Measurements from ENCODE around the gene SH3PXD2B.
"Not testable (repeated sequence)": the region's sequence is repeated elsewhere in the genome, so short reads cannot be mapped to it uniquely, and the experiment has no call there.

The SH3PXD2B gene

GRCh38 chr5:172288465-172288864, 165.9 kb downstream of the SH3PXD2B start:
- no peak for DNase-seq (ENCODE audit: low read depth)
- H3K4me3 ChIP-seq (ENCODE audit: low read depth, low read length), result no peak overlapping the region

- not testable (repeated sequence) for DNase-seq (ENCODE audit: low read depth); H3K4me3 ChIP-seq (ENCODE audit: low read depth, low read length)
Measured at GRCh38 chr5:172287140-172287539, 167.2 kb downstream of the SH3PXD2B start.

GRCh38 chr5:172285226-172286143, 168.8 kb downstream of the SH3PXD2B start:
- no peak overlapping the region for H3K4me3 ChIP-seq (ENCODE audit: low read depth, low read length)
- DNase-seq (ENCODE audit: low read depth), result no peak

- H3K4me3 ChIP-seq (ENCODE audit: low read depth, low read length), result peak overlapping the region; percentile 63
- no peak for DNase-seq (ENCODE audit: low read depth)
Measured at GRCh38 chr5:172284611-172284980, 169.7 kb downstream of the SH3PXD2B start.

GRCh38 chr5:172283862-172284610, 170.3 kb downstream of the SH3PXD2B start:
- H3K4me3 ChIP-seq (ENCODE audit: low read depth, low read length), result peak overlapping the region; percentile 84
- DNase-seq (ENCODE audit: low read depth), result peak; percentile 45

- no peak for DNase-seq (ENCODE audit: low read depth)
- peak within 1 kb of the TSS; percentile 84 for H3K4me3 ChIP-seq (ENCODE audit: low read depth, low read length)
Measured at GRCh38 chr5:172283020-172283861, 171.1 kb downstream of the SH3PXD2B start, which contains the start of gene UBTD2. Gene UBTD2, minus strand, starts transcription at chr5:172283764. Its CDS starts 99 bp downstream, at chr5:172283665.

GRCh38 chr5:172282272-172283019, 171.9 kb downstream of the SH3PXD2B start:
- no peak for DNase-seq (ENCODE audit: low read depth)
- H3K4me3 ChIP-seq (ENCODE audit: low read depth, low read length), result peak overlapping the region; percentile 84

- peak overlapping the region; percentile 84 for H3K4me3 ChIP-seq (ENCODE audit: low read depth, low read length)
- no peak for DNase-seq (ENCODE audit: low read depth)
Measured at GRCh38 chr5:172281346-172281745, 173.0 kb downstream of the SH3PXD2B start.

- H3K4me3 ChIP-seq (ENCODE audit: low read depth, low read length), result no peak overlapping the region
- DNase-seq (ENCODE audit: low read depth), result no peak
Measured at GRCh38 chr5:172280929-172281328, 173.4 kb downstream of the SH3PXD2B start.

GRCh38 chr5:172280317-172280716, 174.0 kb downstream of the SH3PXD2B start:
- no peak for DNase-seq (ENCODE audit: low read depth)
- H3K4me3 ChIP-seq (ENCODE audit: low read depth, low read length), result no peak overlapping the region

GRCh38 chr5:172278356-172278755, 176.0 kb downstream of the SH3PXD2B start:
- H3K4me3 ChIP-seq (ENCODE audit: low read depth, low read length), result no peak overlapping the region
- no peak for DNase-seq (ENCODE audit: low read depth)

- no peak for DNase-seq (ENCODE audit: low read depth)
- H3K4me3 ChIP-seq (ENCODE audit: low read depth, low read length), result no peak overlapping the region
Measured at GRCh38 chr5:172276214-172276613, 178.1 kb downstream of the SH3PXD2B start.
